Urothelium cell line (cell line): Measurements from ENCODE around the gene RASD1.
"Not testable (repeated sequence)": the region's sequence is repeated elsewhere in the genome, so short reads cannot be mapped to it uniquely, and the experiment has no call there.

Experiments used
- DNase-seq: peaks from one replicate; pipeline ENCODE4 v3.0.0; 2011; ENCODE audit warnings: low spot score, mixed read lengths
- FAIRE-seq: peaks from 2 replicates; lab custom pipeline; 2011; peaks lifted over from hg19 to GRCh38; lab: Jason Lieb, UNC

The RASD1 gene

GRCh38 chr17:17499402-17500145 is 3.4 kb upstream of the RASD1 start:
- FAIRE-seq (no peak), DNase-seq (no peak)

GRCh38 chr17:17498606-17499301 is 2.6 kb upstream of the RASD1 start:
- DNase-seq (no peak), FAIRE-seq (no peak)

- no peak for DNase-seq
- no peak for FAIRE-seq
Observed at GRCh38 chr17:17497845-17498520, 1.8 kb upstream of the RASD1 start.

GRCh38 chr17:17497065-17497844 is 1.1 kb upstream of the RASD1 start:
- DNase-seq, result no peak
- no peak for FAIRE-seq

GRCh38 chr17:17495536-17496188 is 533 bp downstream of the RASD1 start:
- DNase-seq, result no peak
- FAIRE-seq, result peak; percentile 13

- no peak for DNase-seq
- no peak for FAIRE-seq
Observed at GRCh38 chr17:17494870-17495535, 1.2 kb downstream of the RASD1 start.

GRCh38 chr17:17494499-17494869 is 1.7 kb downstream of the RASD1 start:
- no peak for DNase-seq

GRCh38 chr17:17493986-17494466 is 2.2 kb downstream of the RASD1 start:
- DNase-seq, result no peak
- no peak for FAIRE-seq

More at GRCh38 chr17:17494499-17494869, 1.7 kb downstream of the RASD1 start:
- no peak for FAIRE-seq

- FAIRE-seq (no peak), DNase-seq (no peak)
Observed at GRCh38 chr17:17493249-17493985, 2.8 kb downstream of the RASD1 start.

- DNase-seq, result no peak
- no peak for FAIRE-seq
Observed at GRCh38 chr17:17492571-17492970, 3.6 kb downstream of the RASD1 start.

- no peak for DNase-seq
- no peak for FAIRE-seq
Observed at GRCh38 chr17:17492085-17492484, 4.1 kb downstream of the RASD1 start.

GRCh38 chr17:17491546-17491988 is 4.6 kb downstream of the RASD1 start:
- FAIRE-seq (no peak), DNase-seq (no peak)

- FAIRE-seq (no peak), DNase-seq (no peak)
Observed at GRCh38 chr17:17491031-17491471, 5.1 kb downstream of the RASD1 start.

GRCh38 chr17:17487998-17488397 is 8.2 kb downstream of the RASD1 start:
- no peak for FAIRE-seq
- DNase-seq, result no peak

GRCh38 chr17:17486416-17486815 is 9.8 kb downstream of the RASD1 start:
- not testable (repeated sequence) for DNase-seq, FAIRE-seq

GRCh38 chr17:17485420-17485819 is 10.8 kb downstream of the RASD1 start:
- DNase-seq (no peak), FAIRE-seq (no peak)

- FAIRE-seq, result no peak
Observed at GRCh38 chr17:17484451-17484899, 11.7 kb downstream of the RASD1 start.

GRCh38 chr17:17481860-17482259 is 14.3 kb downstream of the RASD1 start:
- FAIRE-seq, result no peak

More at GRCh38 chr17:17484451-17484899, 11.7 kb downstream of the RASD1 start:
- DNase-seq, result no peak

More at GRCh38 chr17:17481860-17482259, 14.3 kb downstream of the RASD1 start:
- no peak for DNase-seq
